GM18517 (cell line): ENCODE results near the gene ZDHHC14.

Source experiments
- ATAC-seq: cut with Tn5 transposase; IDR thresholded peaks from one replicate; pipeline ENCODE4 v1.9.1; 2021; ENCODE audit warnings: mild to moderate bottlenecking, moderate library complexity; ENCODE audit not compliant: unreplicated experiment

ZDHHC14 gene

GRCh38 chr6:157542414-157543160 lies 161.6 kb downstream of the ZDHHC14 start:
- ATAC-seq, result no peak

GRCh38 chr6:157546321-157546720 lies 165.3 kb downstream of the ZDHHC14 start:
- ATAC-seq, result no peak

GRCh38 chr6:157547112-157547511 lies 166.1 kb downstream of the ZDHHC14 start:
- no peak for ATAC-seq

GRCh38 chr6:157548635-157549467 lies 167.9 kb downstream of the ZDHHC14 start:
- no peak for ATAC-seq

GRCh38 chr6:157549468-157549745 lies 168.4 kb downstream of the ZDHHC14 start:
- ATAC-seq, result no peak

GRCh38 chr6:157550114-157550989 lies 169.4 kb downstream of the ZDHHC14 start:
- ATAC-seq, result peak; percentile 44

- ATAC-seq, result no peak
Observed at GRCh38 chr6:157551041-157551832, 170.2 kb downstream of the ZDHHC14 start.

- no peak for ATAC-seq
Observed at GRCh38 chr6:157552081-157552747, 171.2 kb downstream of the ZDHHC14 start.

GRCh38 chr6:157552820-157553485 lies 172.0 kb downstream of the ZDHHC14 start:
- no peak for ATAC-seq

GRCh38 chr6:157554747-157555146 lies 173.8 kb downstream of the ZDHHC14 start:
- no peak for ATAC-seq

- ATAC-seq, result no peak
Observed at GRCh38 chr6:157555455-157556143, 174.6 kb downstream of the ZDHHC14 start.

GRCh38 chr6:157556144-157556645 lies 175.2 kb downstream of the ZDHHC14 start:
- ATAC-seq, result no peak

GRCh38 chr6:157556671-157557430 lies 175.9 kb downstream of the ZDHHC14 start:
- ATAC-seq, result no peak

- ATAC-seq, result peak; percentile 43
Observed at GRCh38 chr6:157557559-157557958, 176.6 kb downstream of the ZDHHC14 start.

GRCh38 chr6:157558049-157558448 lies 177.1 kb downstream of the ZDHHC14 start:
- no peak for ATAC-seq

GRCh38 chr6:157558487-157559200 lies 177.7 kb downstream of the ZDHHC14 start:
- ATAC-seq, result no peak

- ATAC-seq, result no peak
Observed at GRCh38 chr6:157559201-157559756, 178.3 kb downstream of the ZDHHC14 start.
